GM12892 (cell line): ENCODE measurements around the gene TNFRSF8.

Experiments used
- POLR2A ChIP-seq: IDR thresholded peaks from 2 replicates; pipeline ENCODE4 v1.6.1; 2011; ENCODE audit warnings: low read depth, low read length, control low read depth
- POLR2AphosphoS5 ChIP-seq: IDR thresholded peaks from 2 replicates; pipeline ENCODE4 v1.6.1; 2011; ENCODE audit warnings: low read depth, low read length, control low read depth

GRCh38 chr1:12028248-12028647, 34.9 kb upstream of the TNFRSF8 start:
- no peak for TF ChIP-seq POLR2A
- TF ChIP-seq POLR2AphosphoS5: no peak
